Sigmoid colon (tissue), 4 donors: ENCODE data around the gene NENF.

ENCODE experiments used
- EP300 ChIP-seq, 4 donors: sonication (generic); formaldehyde crosslinking; IDR thresholded peaks; one replicate each; pipeline ENCODE4 v1.6.1; 2017; ENCODE audit warnings: antibody characterized with exemption in 4 of 4
- POLR2A ChIP-seq, 2 donors: fragments of 450-650 bp; IDR thresholded peaks; one replicate each; pipeline ENCODE4 v1.6.1; 2016; ENCODE audit warnings: antibody characterized with exemption in 2 of 2, mild to moderate bottlenecking in 2 of 2, moderate library complexity in 2 of 2
- TF ChIP-seq, protein P1 (sequence below), 4 experiments: fragments of 450-650 bp in 3 of 4; fragments of 200-600 bp in 1 of 4; IDR thresholded peaks; one replicate each; pipeline ENCODE4 v1.5.1; 2016 to 2019; ENCODE audit warnings: antibody characterized with exemption in 4 of 4, mild to moderate bottlenecking in 3 of 4, moderate library complexity in 2 of 4

DNA sequence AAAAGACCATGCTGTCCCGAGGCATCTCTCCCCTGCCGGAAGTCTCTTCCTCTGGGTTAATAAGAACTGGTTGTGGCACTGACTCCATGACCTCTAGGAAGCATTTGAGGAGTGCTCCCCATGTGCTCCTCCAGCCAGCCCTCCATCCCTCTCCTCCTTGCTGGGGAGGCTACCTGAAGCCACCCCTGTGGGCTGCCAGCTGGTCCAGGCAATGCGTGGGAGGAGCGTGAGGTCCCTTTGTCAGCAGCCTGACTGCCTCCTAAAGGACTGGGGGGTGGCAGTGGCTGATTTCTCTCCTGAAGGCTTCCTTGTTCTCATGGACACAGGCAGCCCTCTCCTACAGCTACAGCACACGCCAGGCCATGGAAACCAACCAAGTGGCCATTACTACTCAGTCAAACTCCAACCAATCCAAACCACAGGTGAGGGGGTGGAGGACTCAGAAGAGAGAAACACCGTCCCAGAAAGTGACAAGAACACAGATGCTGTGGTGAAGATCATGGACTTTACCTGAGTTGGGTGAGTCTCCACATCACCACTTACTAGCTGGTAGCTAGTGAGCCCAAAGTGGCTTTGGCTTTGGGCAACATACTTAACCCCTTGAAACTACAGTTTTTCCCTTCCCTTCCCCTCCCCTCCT lies 35.2 kb downstream of the NENF start:
- TF ChIP-seq POLR2A (IDR thresholded peaks at IDR 0.05) (no peak), EP300 (IDR thresholded peaks at IDR 0.05) (no peak)
- TF ChIP-seq, protein P1, sequence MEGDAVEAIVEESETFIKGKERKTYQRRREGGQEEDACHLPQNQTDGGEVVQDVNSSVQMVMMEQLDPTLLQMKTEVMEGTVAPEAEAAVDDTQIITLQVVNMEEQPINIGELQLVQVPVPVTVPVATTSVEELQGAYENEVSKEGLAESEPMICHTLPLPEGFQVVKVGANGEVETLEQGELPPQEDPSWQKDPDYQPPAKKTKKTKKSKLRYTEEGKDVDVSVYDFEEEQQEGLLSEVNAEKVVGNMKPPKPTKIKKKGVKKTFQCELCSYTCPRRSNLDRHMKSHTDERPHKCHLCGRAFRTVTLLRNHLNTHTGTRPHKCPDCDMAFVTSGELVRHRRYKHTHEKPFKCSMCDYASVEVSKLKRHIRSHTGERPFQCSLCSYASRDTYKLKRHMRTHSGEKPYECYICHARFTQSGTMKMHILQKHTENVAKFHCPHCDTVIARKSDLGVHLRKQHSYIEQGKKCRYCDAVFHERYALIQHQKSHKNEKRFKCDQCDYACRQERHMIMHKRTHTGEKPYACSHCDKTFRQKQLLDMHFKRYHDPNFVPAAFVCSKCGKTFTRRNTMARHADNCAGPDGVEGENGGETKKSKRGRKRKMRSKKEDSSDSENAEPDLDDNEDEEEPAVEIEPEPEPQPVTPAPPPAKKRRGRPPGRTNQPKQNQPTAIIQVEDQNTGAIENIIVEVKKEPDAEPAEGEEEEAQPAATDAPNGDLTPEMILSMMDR (IDR thresholded peaks at IDR 0.05) = no peak
